ENCODE data around the gene SCO2. TPM values are rescaled to one million over a fixed set of nuclear protein-coding genes. Genes with fewer than 3 reads are reported as not detected.

Gene SCO2, protein sequence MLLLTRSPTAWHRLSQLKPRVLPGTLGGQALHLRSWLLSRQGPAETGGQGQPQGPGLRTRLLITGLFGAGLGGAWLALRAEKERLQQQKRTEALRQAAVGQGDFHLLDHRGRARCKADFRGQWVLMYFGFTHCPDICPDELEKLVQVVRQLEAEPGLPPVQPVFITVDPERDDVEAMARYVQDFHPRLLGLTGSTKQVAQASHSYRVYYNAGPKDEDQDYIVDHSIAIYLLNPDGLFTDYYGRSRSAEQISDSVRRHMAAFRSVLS
- 0.58 and 1.4 TPM in 2 replicates for total RNA-seq

GRCh38 chr22:50525104-50525857, at the start of gene SCO2:
SCO2 (minus strand) TSS chr22:50525598; CDS start chr22:50524411, 1,187 bp downstream.

DNA sequence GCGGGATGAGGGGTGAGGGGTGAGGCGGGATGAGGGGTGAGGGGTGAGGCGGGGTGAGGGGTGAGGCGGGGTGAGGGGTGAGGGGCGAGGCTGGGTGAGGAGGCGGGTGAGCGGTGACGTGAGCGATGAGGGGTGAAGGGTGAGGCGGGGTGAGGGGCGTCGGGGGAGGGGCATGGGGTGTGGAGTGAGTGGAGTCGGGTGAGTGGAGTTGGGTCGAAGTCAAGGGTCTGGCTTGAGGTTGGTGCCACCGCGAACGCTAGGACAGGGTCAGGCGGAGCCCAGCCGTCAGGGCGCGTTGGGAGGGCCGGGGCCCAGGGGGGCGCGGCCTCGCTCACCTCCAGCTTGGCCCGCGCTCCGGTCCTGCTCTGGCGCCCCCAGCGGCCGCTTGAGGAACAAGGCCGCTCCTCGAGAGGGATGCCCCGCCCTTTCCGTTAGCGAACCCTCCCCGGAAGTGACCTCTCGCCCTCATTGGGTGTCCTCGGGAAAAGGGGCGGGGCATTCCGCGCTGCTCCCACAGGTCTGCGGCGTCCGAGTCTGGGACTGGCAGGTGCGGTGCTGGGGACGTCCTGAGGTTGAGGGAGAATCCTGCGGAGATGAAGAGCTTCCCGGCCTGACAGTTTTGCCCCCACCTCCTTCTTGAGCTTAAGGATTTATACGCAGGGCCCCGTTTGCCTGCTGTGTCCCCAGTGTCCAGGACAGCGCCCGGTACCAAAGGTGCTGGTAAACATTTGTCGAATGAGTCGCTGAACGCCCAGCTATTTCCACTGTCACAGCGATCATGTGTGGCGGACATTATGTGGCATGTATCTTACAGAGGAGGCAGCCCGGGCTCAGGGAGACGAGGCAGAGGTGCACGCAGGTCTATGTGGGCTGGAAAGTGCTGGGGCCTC, 37.4 kb upstream of the SCO2 start, which contains the start of gene SYCE3:
Gene SYCE3, minus strand, starts transcription at position 397 of the 890 bp plus-strand sequence. CDS start 6,514 bp downstream, outside the sequence.

GRCh38 chr22:50545522-50546325, 20.3 kb upstream of the SCO2 start, which contains the start of gene KLHDC7B:
KLHDC7B (plus strand) TSS chr22:50545899; CDS start chr22:50546244, 345 bp downstream.

GRCh38 chr22:50529897-50530579, 4.6 kb upstream of the SCO2 start, which contains the start of gene TYMP:
TYMP (minus strand) TSS chr22:50530012; CDS start chr22:50529709, 303 bp downstream.

DNA sequence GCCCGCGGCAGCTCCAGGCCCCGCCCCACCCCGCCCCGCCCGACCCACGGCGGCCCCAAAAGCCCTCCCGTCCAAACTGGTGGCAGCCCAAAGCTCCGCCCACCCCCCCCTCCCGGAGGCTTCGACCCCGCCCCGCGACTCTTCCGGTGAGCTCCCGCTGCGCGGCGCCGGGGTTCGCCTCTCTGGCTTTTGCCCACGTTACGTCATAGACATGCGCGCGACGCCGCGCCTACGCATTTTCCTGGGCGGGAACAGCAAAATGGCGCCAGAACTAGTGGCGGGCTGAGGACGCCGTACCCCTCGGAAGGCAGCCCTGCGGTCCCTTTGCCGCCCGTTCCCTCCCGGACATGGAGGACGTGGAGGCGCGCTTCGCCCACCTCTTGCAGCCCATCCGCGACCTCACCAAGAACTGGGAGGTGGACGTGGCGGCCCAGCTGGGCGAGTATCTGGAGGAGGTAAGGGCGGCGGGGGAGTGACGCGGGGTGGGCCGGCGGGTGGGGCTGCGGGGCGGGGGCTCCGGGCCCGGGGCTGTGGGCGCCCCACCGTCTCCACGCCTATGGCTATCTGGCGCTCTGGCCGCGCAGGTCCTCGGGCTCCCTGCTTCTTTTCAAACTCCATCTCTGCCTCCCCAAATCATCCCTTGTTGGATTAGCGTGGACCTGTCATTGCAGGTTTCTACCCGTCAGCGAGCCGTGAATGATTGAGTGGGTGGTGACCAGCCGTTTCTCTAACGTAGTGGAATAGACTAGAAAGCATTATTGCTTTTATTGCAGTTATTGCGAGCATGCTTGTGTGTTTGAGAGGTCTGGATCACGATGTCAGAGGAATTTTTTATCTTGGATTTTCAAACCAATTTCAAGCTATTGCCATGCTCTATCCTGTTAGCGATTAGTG, 17.2 kb downstream of the SCO2 start, which contains the start of gene NCAPH2:
Gene NCAPH2, plus strand, starts transcription at position 234 of the 894 bp plus-strand sequence. Its CDS starts 114 bp downstream, at position 348.

DNA sequence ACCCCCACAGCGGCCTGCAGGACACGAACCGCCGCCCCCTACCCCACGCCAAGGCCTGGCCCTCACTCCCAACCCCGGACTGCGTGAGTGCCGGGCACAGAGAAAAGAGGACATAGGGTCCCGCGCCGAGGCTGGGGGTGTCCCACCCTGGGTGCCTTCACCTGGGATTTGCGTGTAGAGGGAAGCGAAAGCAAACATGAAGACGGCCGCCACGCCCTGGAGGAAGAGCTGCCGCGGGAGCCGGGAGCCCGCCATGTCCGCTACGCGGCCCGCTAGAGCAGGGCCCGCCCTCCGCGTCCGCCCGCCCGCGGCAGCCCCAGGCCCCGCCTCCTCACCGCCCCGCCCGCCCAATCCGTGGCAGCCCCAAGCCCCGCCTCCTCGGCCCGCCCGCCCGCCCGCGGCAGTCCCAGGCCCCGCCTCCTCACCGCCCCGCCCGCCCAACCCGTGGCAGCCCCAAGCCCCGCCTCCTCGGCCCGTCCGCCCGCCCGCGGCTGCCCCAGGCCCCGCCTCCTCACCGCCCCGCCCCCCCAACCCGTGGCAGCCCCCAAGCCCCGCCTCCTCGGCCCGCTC, 17.9 kb downstream of the SCO2 start, which contains the start of gene LMF2:
Gene LMF2, minus strand, starts transcription at position 282 of the 570 bp plus-strand sequence. Its CDS starts 27 bp downstream, at position 255.

DNA sequence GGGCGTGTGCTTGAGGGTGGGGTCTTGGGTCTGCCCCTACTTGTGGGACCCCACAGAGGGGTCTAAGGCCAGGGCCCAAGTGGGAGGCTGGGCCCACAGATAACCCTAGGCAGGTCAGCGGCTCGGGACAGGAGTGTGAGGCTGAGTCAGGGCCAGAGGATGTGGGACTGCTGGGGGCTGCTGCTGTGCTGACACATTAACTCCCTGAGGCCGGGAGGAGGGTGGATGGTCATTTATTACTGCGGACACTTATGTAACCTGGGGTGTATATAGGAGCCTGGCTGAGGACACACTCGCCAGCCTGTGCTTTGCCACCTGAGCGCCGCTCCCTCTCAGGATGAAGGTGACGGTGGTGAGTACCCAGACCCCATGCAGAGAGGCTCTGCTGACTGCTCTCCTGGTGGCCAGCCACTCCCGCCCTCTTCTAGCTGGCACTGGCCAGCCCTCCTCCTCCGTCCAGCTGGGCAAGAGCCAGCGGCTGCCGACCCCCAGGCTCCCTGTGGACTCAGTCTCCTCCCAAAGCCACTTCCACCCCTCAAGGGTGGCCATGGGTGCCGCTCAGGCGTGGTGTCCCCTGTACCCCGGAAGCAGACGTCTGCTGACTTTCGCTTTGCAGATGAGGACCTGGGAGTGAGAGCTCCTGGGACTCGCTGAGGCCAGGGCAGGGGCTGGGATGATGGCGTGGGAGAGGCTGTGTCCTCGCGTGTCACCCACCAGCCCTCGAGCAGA, 38.7 kb downstream of the SCO2 start, which contains the start of gene MIOX:
Gene MIOX, plus strand, starts transcription at position 299 of the 729 bp plus-strand sequence. Its CDS starts 39 bp downstream, at position 338.

DNA sequence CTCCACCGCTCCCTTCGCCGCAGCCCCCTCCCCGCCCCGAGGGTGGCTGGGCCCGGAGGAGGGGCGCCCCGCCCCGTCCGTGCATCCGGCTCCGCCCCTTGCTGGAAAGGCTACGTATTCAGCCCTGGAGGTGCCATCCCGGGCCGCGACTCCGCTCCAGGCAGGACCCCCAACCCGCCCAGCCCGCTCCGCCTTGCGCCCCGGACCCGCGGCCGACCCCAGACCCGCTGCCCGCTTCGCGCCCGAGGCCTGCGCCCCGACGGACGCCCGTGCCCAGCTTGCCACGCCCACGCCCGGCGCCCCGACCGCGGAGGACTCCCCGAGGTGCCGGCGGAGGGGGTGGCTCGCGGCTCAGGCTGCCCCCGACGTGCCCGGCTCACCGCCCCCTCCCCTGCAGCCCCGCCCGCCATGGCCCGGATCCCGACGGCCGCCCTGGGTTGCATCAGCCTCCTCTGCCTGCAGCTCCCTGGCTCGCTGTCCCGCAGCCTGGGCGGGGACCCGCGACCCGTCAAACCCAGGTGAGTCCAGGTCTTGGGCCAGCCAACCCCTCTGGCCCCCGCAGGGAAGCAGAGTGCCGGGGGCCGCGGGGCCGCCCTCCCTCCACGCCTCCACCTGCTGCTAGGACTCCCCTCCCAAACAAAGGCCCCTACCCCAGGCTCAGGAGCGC, 43.8 kb downstream of the SCO2 start, which contains the start of gene ADM2:
Gene ADM2, plus strand, starts transcription at position 104 of the 667 bp plus-strand sequence. Its CDS starts 305 bp downstream, at position 409.

DNA sequence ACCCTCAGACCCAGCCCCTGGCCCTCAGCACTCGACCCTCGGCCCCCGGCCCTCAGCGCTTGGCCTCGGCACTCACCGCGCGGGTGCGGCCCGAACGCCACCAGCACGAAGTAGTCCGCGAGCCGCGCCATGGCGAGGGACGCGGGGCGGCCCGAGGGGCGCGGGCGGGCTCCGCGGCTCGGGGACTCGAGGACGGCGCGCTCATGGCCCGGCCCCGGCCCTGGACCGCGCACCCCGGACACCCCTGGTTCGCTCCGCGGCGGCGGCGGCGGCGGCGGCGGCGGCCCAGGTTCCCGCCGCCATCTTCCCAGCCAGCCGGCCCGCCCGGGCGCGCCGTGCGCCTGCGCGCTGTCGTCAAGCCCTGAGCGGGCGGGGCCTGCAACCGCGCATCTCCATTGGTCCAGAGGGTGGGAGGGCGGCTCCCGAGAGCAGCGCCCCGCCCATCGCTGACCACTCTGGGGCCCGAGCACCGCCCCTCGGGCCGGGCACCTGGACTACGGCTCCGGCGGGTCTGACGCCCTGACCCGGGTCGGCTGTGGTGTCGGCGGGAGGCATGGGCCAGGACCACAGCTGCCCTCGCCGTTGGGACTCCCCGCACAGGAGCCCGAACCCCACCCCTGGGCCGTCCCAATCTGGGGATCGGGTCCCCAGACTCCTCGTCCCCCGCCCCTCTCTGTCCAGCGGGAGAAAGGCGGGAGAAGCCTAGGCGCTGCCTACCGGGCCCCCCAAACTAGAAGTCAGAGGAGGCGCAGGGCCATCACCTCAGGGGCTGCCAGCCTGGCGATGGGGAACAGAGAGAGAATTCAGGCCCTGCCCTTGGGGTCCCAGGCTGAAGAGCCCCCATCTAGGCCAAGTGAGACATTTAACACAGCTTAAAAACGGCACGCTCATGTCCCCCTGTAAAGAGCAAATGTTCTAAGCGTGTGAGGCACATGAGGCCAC, 50.4 kb downstream of the SCO2 start, which contains the start of gene SBF1:
Gene SBF1, minus strand, starts transcription at position 326 of the 942 bp plus-strand sequence. Its CDS starts 195 bp downstream, at position 131.

Other genes starting within 250 kb of the SCO2 start
- gene PLXNB2, start 218.0 kb downstream of the SCO2 start, total RNA-seq: 161 and 185 TPM in 2 replicates
- gene DENND6B, start 198.6 kb downstream of the SCO2 start, total RNA-seq: 1.4 and 5.0 TPM in 2 replicates
- gene PPP6R2, start 182.3 kb downstream of the SCO2 start, total RNA-seq: 53.0 and 61.1 TPM in 2 replicates
- 58.5 and 60.5 TPM in 2 replicates for gene SBF1, start 50.6 kb downstream of the SCO2 start, total RNA-seq
- 6.9 and 20.2 TPM in 2 replicates for gene ADM2, start 44.1 kb downstream of the SCO2 start, total RNA-seq
- not detected in 2 replicates for gene MIOX, start 38.7 kb downstream of the SCO2 start, total RNA-seq
- 106 and 126 TPM in 2 replicates for gene LMF2, start 17.9 kb downstream of the SCO2 start, total RNA-seq
- 62.6 and 65.2 TPM in 2 replicates for gene NCAPH2, start 17.4 kb downstream of the SCO2 start, total RNA-seq
- 29.1 and 40.1 TPM in 2 replicates for gene TYMP, start 4.4 kb upstream of the SCO2 start, total RNA-seq
- gene KLHDC7B, start 20.3 kb upstream of the SCO2 start, total RNA-seq: not detected in 2 replicates
- gene SYCE3, start 37.3 kb upstream of the SCO2 start, total RNA-seq: not detected in 2 replicates
- 0.18 TPM in 1 of 2 replicates, not detected in the other for gene CPT1B, start 52.8 kb upstream of the SCO2 start, total RNA-seq
- 20.2 and 30.6 TPM in 2 replicates for gene CHKB, start 57.3 kb upstream of the SCO2 start, total RNA-seq
- under 0.01 TPM in 2 replicates for gene MAPK8IP2, start 75.2 kb upstream of the SCO2 start, total RNA-seq
- 29.4 and 41.8 TPM in 2 replicates for gene ARSA, start 102.6 kb upstream of the SCO2 start, total RNA-seq
- 0.89 and 1.2 TPM in 2 replicates for gene SHANK3, start 147.2 kb upstream of the SCO2 start, total RNA-seq
- not detected in 2 replicates for gene ACR, start 212.6 kb upstream of the SCO2 start, total RNA-seq

Measured in myometrial cell (primary cell).